HFFc6 (cell line): Measurements from ENCODE around the gene PITPNC1. TPM values are rescaled to one million over a fixed set of nuclear protein-coding genes. Genes with fewer than 3 reads are reported as not detected.

Experiments used
- DNase-seq: peaks from one replicate; pipeline ENCODE4 v3.0.0-alpha.2; 2018
- H3K27ac Mint-ChIP-seq: 2 replicates; pipeline ENCODE4 v1.8.0; 2020; ENCODE audit warnings: mild to moderate bottlenecking, mixed read lengths
- H3K27me3 Mint-ChIP-seq: 2 replicates; pipeline ENCODE4 v1.8.0; 2021; ENCODE audit warnings: mild to moderate bottlenecking, moderate library complexity, mixed read lengths; ENCODE audit not compliant: insufficient read depth
- H3K36me3 Mint-ChIP-seq: 2 replicates; pipeline ENCODE4 v1.8.0; 2021; ENCODE audit warnings: low read depth, mixed read lengths
- H3K4me1 Mint-ChIP-seq: 2 replicates; pipeline ENCODE4 v1.8.0; 2020; ENCODE audit warnings: low read depth, mixed read lengths
- H3K4me3 Mint-ChIP-seq: 2 replicates; pipeline ENCODE4 v1.8.0; 2020; ENCODE audit warnings: mild to moderate bottlenecking, moderate library complexity, mixed read lengths
- H3K9me3 Mint-ChIP-seq: 2 replicates; pipeline ENCODE4 v1.8.0; 2020; ENCODE audit warnings: mild to moderate bottlenecking, mixed read lengths
- CTCF ChIP-seq: fragments of 200-600 bp; sonication (generic); IDR thresholded peaks from 2 replicates; pipeline ENCODE4 v1.5.0; 2021; ENCODE audit warnings: antibody characterized with exemption, mild to moderate bottlenecking
- total RNA-seq, 6 experiments: library from RNA; stranded (reverse); fragmentation: NEBNext Ultra II Directional; extraction: Animal tissue kit (Norgen Biotek cat#: 25700); gene quantifications; 2 replicates in 1 of 6; 3 replicates in 5 of 6; pipeline ENCODE4 v1.2.3, GENCODE V29; 2021

Gene PITPNC1
- total RNA-seq, 6 experiments from 2014 or later = 6.9 to 11.1 (median 7.7) TPM

GRCh38 chr17:67461876-67462275, 84.8 kb downstream of the PITPNC1 start:
- DNase-seq = no peak
- Mint-ChIP-seq H3K27me3 (peaks cover 2% of the 10 kb centered on the region; the same call in 1 of the 2 replicates), H3K4me1 (no peaks in the 10 kb centered on the region), H3K36me3 (peaks cover 12% of the 10 kb centered on the region), H3K4me3 (no peak overlapping the region), H3K9me3 (peaks cover 19% of the 10 kb centered on the region), H3K27ac (no peak overlapping the region)
- TF ChIP-seq CTCF = no peak

GRCh38 chr17:67466251-67466796, 89.2 kb downstream of the PITPNC1 start:
- Mint-ChIP-seq H3K27me3 (no peaks in the 10 kb centered on the region), H3K4me3 (no peak overlapping the region), H3K4me1 (peaks cover 8% of the 10 kb centered on the region; the same call in 1 of the 2 replicates), H3K36me3 (no peaks in the 10 kb centered on the region), H3K9me3 (no peaks in the 10 kb centered on the region), H3K27ac (no peak overlapping the region)
- no peak for TF ChIP-seq CTCF
- DNase-seq = no peak

GRCh38 chr17:67467500-67468455, 90.7 kb downstream of the PITPNC1 start:
- Mint-ChIP-seq H3K9me3 (no peaks in the 10 kb centered on the region), H3K4me3 (no peak overlapping the region), H3K36me3 (peaks cover 6% of the 10 kb centered on the region; the same call in 1 of the 2 replicates), H3K4me1 (peaks cover 8% of the 10 kb centered on the region; the same call in 1 of the 2 replicates), H3K27me3 (no peaks in the 10 kb centered on the region; the same call in 1 of the 2 replicates), H3K27ac (no peak overlapping the region)
- DNase-seq = no peak
- no peak for TF ChIP-seq CTCF

GRCh38 chr17:67469208-67469980, 92.3 kb downstream of the PITPNC1 start:
- Mint-ChIP-seq H3K4me3 (no peak overlapping the region), H3K27me3 (no peaks in the 10 kb centered on the region; the same call in 1 of the 2 replicates), H3K27ac (no peak overlapping the region; the same call in 1 of the 2 replicates), H3K9me3 (no peaks in the 10 kb centered on the region), H3K4me1 (peaks cover 16% of the 10 kb centered on the region), H3K36me3 (peaks cover 6% of the 10 kb centered on the region; the same call in 1 of the 2 replicates)
- no peak for TF ChIP-seq CTCF
- no peak for DNase-seq

- DNase-seq = no peak
- TF ChIP-seq CTCF = no peak
- Mint-ChIP-seq H3K27ac (no peak overlapping the region), H3K27me3 (peaks cover 1% of the 10 kb centered on the region), H3K9me3 (no peaks in the 10 kb centered on the region), H3K4me1 (peaks cover 24% of the 10 kb centered on the region), H3K4me3 (no peak overlapping the region), H3K36me3 (peaks cover 6% of the 10 kb centered on the region; the same call in 1 of the 2 replicates)
These were observed 93.1 kb downstream of the PITPNC1 start for GRCh38 chr17:67470163-67470562.
